Testis (tissue), 2 donors: Measurements from ENCODE around the gene ABCG8.
"Not testable (repeated sequence)": the region's sequence is repeated elsewhere in the genome, so short reads cannot be mapped to it uniquely, and the experiment has no call there.

Experiments used
- CTCF ChIP-seq, 3 experiments: fragments of 450-650 bp in 2 of 3; fragments of 200-600 bp in 1 of 3; sonication (generic) in 1 of 3; IDR thresholded peaks; one replicate each; pipeline ENCODE4 v1.5.1; 2016 to 2019; ENCODE audit warnings: antibody characterized with exemption in 3 of 3, mild to moderate bottlenecking in 2 of 3, moderate library complexity in 1 of 3
- POLR2A ChIP-seq: fragments of 450-650 bp; IDR thresholded peaks from one replicate; pipeline ENCODE4 v1.6.1; 2017; ENCODE audit warnings: antibody characterized with exemption, mild to moderate bottlenecking, moderate library complexity

- not testable (repeated sequence) for TF ChIP-seq POLR2A; CTCF (IDR thresholded peaks at IDR 0.05)
Observed at GRCh38 chr2:43911136-43911790, 72.5 kb downstream of the ABCG8 start.
